G401 (cell line): ENCODE results near the gene CA14. TPM values are rescaled to one million over a fixed set of nuclear protein-coding genes. Genes with fewer than 3 reads are reported as not detected.
A peak's percentile ranks its signal among the peaks of the same experiment; 100 is the strongest.
"Not testable (repeated sequence)": the region's sequence is repeated elsewhere in the genome, so short reads cannot be mapped to it uniquely, and the experiment has no call there.

Experiments
- DNase-seq: peaks from one replicate; pipeline ENCODE4 v3.0.0-alpha.2; 2015; ENCODE audit warnings: low spot score
- in situ Hi-C: cut with HindIII; loops from 2 replicates; pipeline ENCODE4 v1.10.0; 2016; ENCODE audit warnings: low sequenced_read_pairs, mixed read lengths
- total RNA-seq: library from RNA; depleted of rRNA; stranded (reverse); fragments of >200 nt; shearing (Covaris generic); gene quantifications from 2 replicates; pipeline ENCODE4 v1.2.3, GENCODE V29; 2014

CA14 gene
- total RNA-seq, 1 experiment from 2014 or later: 42.6 TPM

DNA sequence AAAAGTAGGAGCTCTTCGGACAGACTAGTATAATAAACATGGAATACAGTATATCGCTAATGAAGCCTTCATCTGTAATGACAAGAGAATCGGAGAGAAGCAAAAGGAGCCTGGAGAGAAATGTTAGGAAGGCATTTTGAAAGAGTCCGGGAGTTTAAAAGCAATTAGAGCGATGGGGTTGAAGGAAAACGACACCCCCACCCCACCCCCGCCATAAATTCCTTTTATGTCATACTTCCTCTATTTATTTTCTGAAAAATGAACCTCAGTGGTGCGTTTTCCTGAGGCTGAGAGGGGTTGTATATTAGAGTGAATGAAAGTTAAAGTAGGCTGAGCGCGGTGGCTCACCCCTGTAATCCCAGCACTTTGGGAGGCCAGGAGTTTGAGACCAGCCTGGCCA lies 11.9 kb downstream of the CA14 start:
- no peak for DNase-seq
- in situ Hi-C loops: no loop called here

- in situ Hi-C loops: no loop called here
- no peak for DNase-seq
These were observed 13.9 kb downstream of the CA14 start for GRCh38 chr1:150271291-150271959.

- no peak for DNase-seq
- in situ Hi-C loops: no loop called here
These were observed 15.7 kb downstream of the CA14 start for GRCh38 chr1:150273311-150273710.

GRCh38 chr1:150280138-150280707 lies 22.6 kb downstream of the CA14 start:
- in situ Hi-C loops: no loop called here
- DNase-seq: no peak

- in situ Hi-C loops: no loop called here
- peak; percentile 86 for DNase-seq
These were observed 23.7 kb downstream of the CA14 start for GRCh38 chr1:150281221-150281757.

GRCh38 chr1:150281758-150282557 lies 24.4 kb downstream of the CA14 start, which contains the start of gene CIART:
Gene CIART, plus strand, starts transcription at chr1:150282554. Its CDS starts 714 bp downstream, at chr1:150283268.
- DNase-seq: peak; percentile 100
- in situ Hi-C loops: no loop called here

DNA sequence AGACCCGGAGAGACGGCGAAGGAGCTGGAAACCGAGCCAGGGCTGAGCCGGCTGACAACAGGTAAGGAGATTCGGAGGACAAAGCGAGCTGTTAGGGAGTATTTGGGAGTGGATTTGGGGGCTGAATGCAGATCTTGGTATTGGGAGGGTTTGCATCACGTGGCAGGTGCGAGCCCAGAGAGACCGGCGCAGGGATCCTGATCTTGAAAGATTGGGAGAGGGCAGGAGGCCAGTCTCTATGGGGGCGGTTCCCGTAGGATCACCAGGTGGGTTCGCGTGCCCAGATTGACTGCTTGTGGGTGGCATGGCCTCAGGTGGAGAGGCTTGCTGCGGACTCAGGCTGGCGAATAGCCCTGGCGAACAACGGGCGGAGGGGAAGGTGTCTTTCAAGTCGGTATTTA lies 25.0 kb downstream of the CA14 start:
- no peak for DNase-seq
- in situ Hi-C loops: no loop called here

DNA sequence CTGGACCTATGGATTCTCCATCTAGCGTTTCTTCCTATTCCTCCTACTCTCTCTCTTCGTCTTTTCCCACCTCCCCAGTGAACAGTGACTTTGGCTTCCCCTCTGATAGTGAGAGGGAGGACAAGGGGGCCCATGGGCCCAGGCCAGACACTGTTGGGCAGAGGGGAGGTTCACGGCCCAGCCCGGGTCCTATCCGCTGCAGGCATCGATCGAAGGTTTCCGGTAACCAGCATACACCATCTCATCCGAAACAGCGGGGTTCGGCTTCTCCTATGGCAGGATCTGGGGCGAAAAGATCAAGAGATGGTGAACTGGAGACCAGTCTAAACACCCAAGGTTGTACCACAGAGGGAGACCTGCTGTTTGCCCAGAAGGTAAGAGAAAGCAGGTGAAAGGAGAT lies 25.7 kb downstream of the CA14 start:
- no peak for DNase-seq
- in situ Hi-C loops: no loop called here

- in situ Hi-C loops: no loop called here
- no peak for DNase-seq
These were observed 30.8 kb downstream of the CA14 start for GRCh38 chr1:150288382-150288781.

GRCh38 chr1:150288822-150289221 lies 31.2 kb downstream of the CA14 start:
- in situ Hi-C loops: no loop called here
- DNase-seq: no peak

DNA sequence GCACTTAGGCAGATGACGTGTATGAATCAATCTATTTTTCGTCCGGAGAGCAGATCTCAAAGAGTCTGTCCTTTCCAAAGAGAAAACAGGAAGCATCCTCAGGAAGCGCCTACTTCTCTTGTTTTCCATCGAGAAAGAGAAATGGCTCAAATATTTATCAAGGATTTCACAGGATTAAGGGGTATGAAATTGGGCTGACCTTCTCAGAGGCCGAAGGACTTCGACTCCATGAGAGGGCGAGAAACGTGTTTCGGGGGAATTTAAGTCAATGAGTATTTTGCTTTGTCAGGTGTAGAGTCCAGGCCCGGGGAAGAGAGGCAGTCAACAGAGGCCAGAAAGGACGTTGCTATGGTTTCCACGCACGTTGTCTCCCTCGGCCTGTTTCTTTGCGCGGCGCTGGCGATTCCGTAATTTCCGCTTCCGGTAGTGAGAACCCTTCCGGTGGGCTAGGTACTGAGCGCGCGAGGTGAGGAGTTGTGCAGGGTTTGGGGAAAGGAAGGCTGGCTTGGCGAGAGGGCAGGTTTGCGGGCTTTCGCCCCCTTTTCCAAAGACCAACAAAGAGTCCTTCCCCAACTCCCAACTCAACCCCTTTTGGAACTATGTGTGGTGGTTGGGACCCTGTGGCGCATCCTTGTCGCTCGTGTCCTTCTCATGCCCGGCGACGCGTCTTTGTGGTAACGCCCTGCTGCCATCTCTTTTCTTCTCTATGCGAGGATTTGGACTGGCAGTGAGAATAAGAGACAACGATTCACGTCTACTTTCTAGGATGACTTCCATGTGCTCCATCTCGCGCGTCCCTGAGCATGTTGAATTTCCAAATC lies 36.1 kb downstream of the CA14 start, which contains the start of gene MRPS21:
Gene MRPS21, plus strand, starts transcription at position 429 of the 821 bp plus-strand sequence. CDS start 506 bp downstream, outside the sequence.
- DNase-seq: peak; percentile 97
- in situ Hi-C loops: no loop called here

- DNase-seq: no peak
- in situ Hi-C loops: no loop called here
These were observed 37.9 kb downstream of the CA14 start for GRCh38 chr1:150295476-150295875.

GRCh38 chr1:150299716-150300115 lies 42.1 kb downstream of the CA14 start:
- no peak for DNase-seq
- in situ Hi-C loops: no loop called here

GRCh38 chr1:150302338-150302737 lies 44.8 kb downstream of the CA14 start:
- in situ Hi-C loops: no loop called here
- DNase-seq: peak; percentile 44

DNA sequence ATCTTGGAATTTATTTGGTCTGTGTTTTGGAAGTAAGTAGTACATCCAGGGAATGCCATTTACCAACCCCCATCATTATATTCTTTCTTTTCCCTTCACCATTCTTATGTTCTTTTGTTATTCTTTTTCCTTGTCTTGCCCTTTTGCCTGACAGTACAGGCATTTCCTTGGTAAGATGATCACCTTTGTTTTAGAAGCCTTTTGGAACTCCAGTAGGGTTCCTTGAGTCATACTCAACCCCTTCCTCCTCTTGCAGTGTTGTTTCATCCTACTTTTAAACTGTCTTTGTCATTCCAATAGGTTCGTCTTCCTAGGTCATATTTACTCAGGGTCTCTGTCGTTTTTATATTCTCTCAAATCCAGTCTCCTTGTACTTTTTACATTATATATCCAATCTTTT lies 45.3 kb downstream of the CA14 start:
- no peak for DNase-seq
- in situ Hi-C loops: no loop called here

- in situ Hi-C loops, DNase-seq: not testable (repeated sequence)
These were observed 51.0 kb downstream of the CA14 start for GRCh38 chr1:150308585-150308984.

DNA sequence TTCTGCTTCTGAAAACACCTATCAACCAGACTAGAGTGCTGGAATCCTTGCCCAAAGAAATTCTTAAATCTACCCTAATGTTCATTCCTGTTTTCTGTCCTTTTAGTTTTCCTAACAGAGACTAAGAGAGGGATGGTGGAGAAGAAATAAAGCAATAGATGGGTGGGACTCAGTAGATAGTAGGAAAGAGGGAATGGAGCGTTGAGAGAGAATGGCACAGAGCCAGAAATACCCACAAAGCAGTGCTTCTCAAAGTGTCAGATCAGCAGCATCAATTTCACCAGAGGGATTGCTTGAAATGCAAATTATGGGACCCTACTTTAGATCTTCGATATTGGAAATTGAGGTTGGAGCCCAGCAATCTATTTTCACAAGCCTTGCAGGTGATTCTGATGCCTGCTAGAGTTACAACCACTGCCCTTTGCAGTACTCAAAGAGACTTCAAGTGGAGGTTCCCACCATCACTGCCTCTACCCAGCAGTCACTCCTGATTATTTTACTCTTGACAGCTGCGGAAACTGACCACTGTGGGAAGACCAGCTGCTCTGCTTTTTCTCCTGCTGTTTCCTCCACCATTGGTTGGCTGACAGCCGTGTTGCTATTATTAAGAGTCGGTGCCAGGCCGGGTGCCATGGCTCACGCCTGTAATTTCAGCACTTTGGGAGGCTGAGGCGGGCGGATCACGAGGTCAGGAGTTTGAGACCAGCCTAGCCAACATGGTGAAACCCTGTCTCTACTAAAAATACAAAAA lies 52.4 kb downstream of the CA14 start:
- in situ Hi-C loops: no loop called here

GRCh38 chr1:150311762-150312161 lies 54.2 kb downstream of the CA14 start:
- DNase-seq: no peak
- in situ Hi-C loops: no loop called here

More for the DNA sequence above, 52.4 kb downstream of the CA14 start:
- no peak for DNase-seq
